GM23338 (cell line): ENCODE data around the gene COPB2. TPM values are rescaled to one million over a fixed set of nuclear protein-coding genes. Genes with fewer than 3 reads are reported as not detected.

ENCODE experiments used
- ATAC-seq: fragments of 200-7000 bp; cut with Tn5 transposase; 3 replicates; pipeline ENCODE4 v1.9.1; 2020
- DNase-seq: peaks from one replicate; pipeline ENCODE4 v3.0.0-alpha.2; 2015; ENCODE audit warnings: low spot score
- H2AFZ ChIP-seq: fragments of 200-600 bp; sonication (generic); 2 replicates; pipeline ENCODE4 v1.8.0; 2016; ENCODE audit warnings: antibody characterized with exemption, mild to moderate bottlenecking, moderate library complexity
- H3F3A ChIP-seq: fragments of 200-600 bp; sonication (generic); replicated peaks from 2 replicates; pipeline ENCODE4 v1.8.0; 2017; ENCODE audit warnings: antibody characterized with exemption, mixed run types, low read depth
- H3K27ac ChIP-seq: fragments of 200-600 bp; sonication (generic); 2 replicates; pipeline ENCODE4 v1.6.1; 2016; ENCODE audit warnings: low read depth
- H3K27me3 ChIP-seq: fragments of 200-600 bp; sonication (generic); 2 replicates; pipeline ENCODE4 v1.8.0; 2016; ENCODE audit warnings: mild to moderate bottlenecking, mixed run types, moderate library complexity; ENCODE audit not compliant: insufficient read depth
- H3K36me3 ChIP-seq: fragments of 200-600 bp; sonication (generic); 2 replicates; pipeline ENCODE4 v1.8.0; 2016; ENCODE audit warnings: mild to moderate bottlenecking; ENCODE audit not compliant: insufficient read depth
- H3K4me1 ChIP-seq: fragments of 200-600 bp; sonication (generic); 2 replicates; pipeline ENCODE4 v1.8.0; 2016; ENCODE audit warnings: mild to moderate bottlenecking, moderate library complexity; ENCODE audit not compliant: insufficient read depth
- H3K4me2 ChIP-seq: fragments of 200-600 bp; sonication (generic); 2 replicates; pipeline ENCODE4 v1.7.1; 2017; ENCODE audit warnings: mixed run types
- H3K4me3 ChIP-seq: fragments of 200-600 bp; sonication (generic); 2 replicates; pipeline ENCODE4 v1.6.1; 2016; ENCODE audit warnings: mixed run types
- H3K79me2 ChIP-seq: fragments of 200-600 bp; sonication (generic); replicated peaks from 2 replicates; pipeline ENCODE4 v1.8.0; 2017; ENCODE audit warnings: mild to moderate bottlenecking; ENCODE audit not compliant: insufficient read depth
- H3K9me2 ChIP-seq: fragments of 200-600 bp; sonication (generic); 2 replicates; pipeline ENCODE4 v1.8.0; 2017; ENCODE audit not compliant: insufficient read depth
- H4K20me1 ChIP-seq: fragments of 200-600 bp; sonication (generic); replicated peaks from 2 replicates; pipeline ENCODE4 v1.8.0; 2017; ENCODE audit warnings: mild to moderate bottlenecking; ENCODE audit not compliant: insufficient read depth
- H3K27ac Mint-ChIP-seq: 2 replicates; pipeline ENCODE4 v1.8.0; 2020; ENCODE audit warnings: inconsistent platforms, mild to moderate bottlenecking, moderate library complexity, mixed read lengths
- H3K27me3 Mint-ChIP-seq: 3 replicates; pipeline ENCODE4 v1.8.0; 2022; ENCODE audit warnings: low read depth, mild to moderate bottlenecking, moderate library complexity, mixed read lengths, inconsistent platforms; ENCODE audit not compliant: insufficient read depth, poor library complexity
- H3K36me3 Mint-ChIP-seq: 3 replicates; pipeline ENCODE4 v1.8.0; 2021; ENCODE audit warnings: low read depth, mild to moderate bottlenecking, inconsistent platforms, moderate library complexity, mixed read lengths
- H3K4me1 Mint-ChIP-seq: 3 replicates; pipeline ENCODE4 v1.8.0; 2020; ENCODE audit warnings: mild to moderate bottlenecking, inconsistent platforms, mixed read lengths
- H3K4me3 Mint-ChIP-seq: 3 replicates; pipeline ENCODE4 v1.8.0; 2021; ENCODE audit warnings: moderate library complexity, mild to moderate bottlenecking, inconsistent platforms, mixed read lengths
- H3K9me3 Mint-ChIP-seq: 3 replicates; pipeline ENCODE4 v1.8.0; 2020; ENCODE audit warnings: moderate library complexity, mild to moderate bottlenecking, inconsistent platforms, mixed read lengths
- CREB1 ChIP-seq: fragments of 250-450 bp; sonication (Bioruptor Pico); IDR thresholded peaks from 2 replicates; pipeline ENCODE4 v1.5.0; 2020; ENCODE audit warnings: low read depth, mild to moderate bottlenecking, moderate library complexity
- EZH2 ChIP-seq: fragments of 200-600 bp; sonication (generic); IDR thresholded peaks from one replicate; pipeline ENCODE4 v1.8.0; 2017; ENCODE audit warnings: antibody characterized with exemption, mild to moderate bottlenecking, low read depth; ENCODE audit not compliant: unreplicated experiment
- EZH2phosphoT487 ChIP-seq: fragments of 200-600 bp; sonication (generic); IDR thresholded peaks from one replicate; pipeline ENCODE4 v1.8.1; 2018; ENCODE audit warnings: antibody characterized with exemption; ENCODE audit not compliant: unreplicated experiment
- JUNB ChIP-seq: IDR thresholded peaks from one replicate; pipeline ENCODE4 v1.6.1; 2016; ENCODE audit warnings: antibody characterized with exemption; ENCODE audit not compliant: unreplicated experiment
- POLR2AphosphoS5 ChIP-seq: IDR thresholded peaks from 2 replicates; pipeline ENCODE4 v1.6.1; 2016; ENCODE audit warnings: antibody characterized with exemption, low read depth
- STAT1 ChIP-seq: IDR thresholded peaks from one replicate; pipeline ENCODE4 v1.6.1; 2016; ENCODE audit warnings: antibody characterized with exemption; ENCODE audit not compliant: unreplicated experiment
- ZNF331 ChIP-seq: fragments of 250-450 bp; sonication (Bioruptor Pico); IDR thresholded peaks from 2 replicates; pipeline ENCODE4 v1.5.0; 2020; ENCODE audit warnings: low read depth, mild to moderate bottlenecking, moderate library complexity
- ZNF462 ChIP-seq: fragments of 250-450 bp; sonication (Bioruptor Pico); IDR thresholded peaks from 2 replicates; pipeline ENCODE4 v1.5.0; 2020; ENCODE audit warnings: mild to moderate bottlenecking, moderate library complexity
- polyA plus RNA-seq: library from polyadenylated mRNA; unstranded; fragments of >200 nt; fragmentation: Nextera tagmentation; extraction: Ambion mirVana; gene quantifications from 2 replicates; pipeline ENCODE4 v1.2.1, GENCODE V29; 2016
- total RNA-seq: library from RNA; depleted of rRNA; stranded (reverse); fragments of >200 nt; shearing (Covaris generic); gene quantifications from 2 replicates; pipeline ENCODE4 v1.2.3, GENCODE V29; 2014
- TF ChIP-seq, protein P1 (sequence below): IDR thresholded peaks from 2 replicates; pipeline ENCODE4 v1.6.1; 2016; ENCODE audit warnings: antibody characterized with exemption

COPB2 gene
- total and polyA plus RNA-seq, 2 experiments from 2014 or later, result 48.2 to 89.1 TPM

DNA sequence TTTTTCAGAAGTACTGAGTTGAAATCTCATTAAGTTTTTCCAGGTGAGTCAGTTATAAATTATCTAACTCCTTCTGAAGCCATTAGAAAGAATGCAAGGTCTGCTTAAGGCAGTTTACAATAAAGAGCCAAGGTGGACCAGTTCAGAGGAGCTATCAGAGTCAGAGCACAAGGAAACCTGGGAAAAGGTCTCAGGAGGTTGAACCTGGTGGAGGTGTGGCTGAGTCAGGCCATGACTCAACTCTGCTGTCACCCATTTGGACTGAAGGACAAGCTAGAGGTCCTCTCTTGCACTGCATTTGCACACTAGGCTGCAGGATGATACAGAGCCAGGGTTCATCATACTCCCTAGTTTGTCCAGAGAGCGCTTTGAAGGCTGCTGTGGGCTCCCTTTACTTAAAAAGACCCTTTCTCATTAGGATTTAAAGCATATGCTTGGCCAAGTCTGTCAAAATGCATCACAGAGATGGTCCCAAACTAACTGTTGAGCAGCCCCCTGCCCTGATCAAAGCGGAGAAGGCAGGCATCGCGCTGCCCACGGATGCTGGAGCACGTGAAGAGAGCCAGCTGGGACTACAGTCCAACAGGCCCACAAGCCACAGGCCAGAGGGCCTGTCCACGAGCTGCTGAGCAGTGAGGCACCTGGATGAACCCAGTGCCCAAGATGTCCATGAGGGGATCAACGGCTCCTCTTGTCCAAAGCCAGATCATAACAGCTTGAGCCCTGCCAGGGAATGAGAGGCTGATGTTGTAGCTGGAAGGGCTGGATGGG lies 71.6 kb downstream of the COPB2 start:
- Histone ChIP-seq H3K9me2 (no peaks in the 10 kb centered on the region), H4K20me1 (no peaks in the 10 kb centered on the region), H3K4me3 (no peak overlapping the region), H3K27me3 (no peaks in the 10 kb centered on the region), H3F3A (no peaks in the 10 kb centered on the region), H3K36me3 (no peaks in the 10 kb centered on the region), H3K4me2 (no peak overlapping the region), H2AFZ (no peak overlapping the region), H3K79me2 (no peaks in the 10 kb centered on the region), H3K4me1 (peaks cover 7% of the 10 kb centered on the region; the same call in 1 of the 2 replicates), H3K27ac (no peak overlapping the region)
- Mint-ChIP-seq H3K9me3 (no peaks in the 10 kb centered on the region), H3K4me1 (peaks cover 7% of the 10 kb centered on the region), H3K27me3 (peaks cover 3% of the 10 kb centered on the region), H3K4me3 (no peak overlapping the region), H3K27ac (no peak overlapping the region), H3K36me3 (no peaks in the 10 kb centered on the region; the same call in 2 of the 3 replicates)
- ATAC-seq, result no peak
- TF ChIP-seq, protein P1, sequence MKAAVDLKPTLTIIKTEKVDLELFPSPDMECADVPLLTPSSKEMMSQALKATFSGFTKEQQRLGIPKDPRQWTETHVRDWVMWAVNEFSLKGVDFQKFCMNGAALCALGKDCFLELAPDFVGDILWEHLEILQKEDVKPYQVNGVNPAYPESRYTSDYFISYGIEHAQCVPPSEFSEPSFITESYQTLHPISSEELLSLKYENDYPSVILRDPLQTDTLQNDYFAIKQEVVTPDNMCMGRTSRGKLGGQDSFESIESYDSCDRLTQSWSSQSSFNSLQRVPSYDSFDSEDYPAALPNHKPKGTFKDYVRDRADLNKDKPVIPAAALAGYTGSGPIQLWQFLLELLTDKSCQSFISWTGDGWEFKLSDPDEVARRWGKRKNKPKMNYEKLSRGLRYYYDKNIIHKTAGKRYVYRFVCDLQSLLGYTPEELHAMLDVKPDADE, result no peak
- TF ChIP-seq ZNF462 (CRISPR knock-in tag) (no peak), POLR2AphosphoS5 (no peak), CREB1 (CRISPR knock-in tag) (no peak), ZNF331 (CRISPR knock-in tag) (no peak), STAT1 (no peak), EZH2phosphoT487 (no peak), JUNB (no peak), EZH2 (no peak)
- DNase-seq, result no peak
